HEK293 (cell line): ENCODE results near the gene GUCY1B1.
A peak's percentile ranks its signal among the peaks of the same experiment; 100 is the strongest.

Experiments
- IKZF3 ChIP-seq: fragments of 450-650 bp; IDR thresholded peaks from 2 replicates; pipeline ENCODE4 v1.5.0; 2018; ENCODE audit warnings: missing biosample characterization, mild to moderate bottlenecking, missing genetic modification characterization, moderate library complexity
- ZNF10 ChIP-seq: fragments of 450-650 bp; formaldehyde crosslinking; IDR thresholded peaks from 2 replicates; pipeline ENCODE4 v1.5.1; 2017; ENCODE audit warnings: missing biosample characterization, missing genetic modification characterization
- ZNF112 ChIP-seq: fragments of 450-650 bp; formaldehyde crosslinking; IDR thresholded peaks from 2 replicates; pipeline ENCODE4 v1.5.0; 2017; ENCODE audit warnings: missing biosample characterization, missing genetic modification characterization
- ZNF114 ChIP-seq: fragments of 450-650 bp; formaldehyde crosslinking; IDR thresholded peaks from 2 replicates; pipeline ENCODE4 v1.5.0; 2017; ENCODE audit warnings: missing biosample characterization, missing genetic modification characterization
- ZNF140 ChIP-seq: fragments of 450-650 bp; formaldehyde crosslinking; IDR thresholded peaks from 2 replicates; pipeline ENCODE4 v1.5.1; 2016; ENCODE audit warnings: missing biosample characterization, missing genetic modification characterization
- ZNF155 ChIP-seq: fragments of 450-650 bp; formaldehyde crosslinking; IDR thresholded peaks from 2 replicates; pipeline ENCODE4 v1.5.1; 2016; ENCODE audit warnings: missing biosample characterization, missing genetic modification characterization
- ZNF169 ChIP-seq: fragments of 450-650 bp; formaldehyde crosslinking; IDR thresholded peaks from 2 replicates; pipeline ENCODE4 v1.5.1; 2016; ENCODE audit warnings: missing biosample characterization, missing genetic modification characterization
- ZNF324 ChIP-seq: fragments of 450-650 bp; formaldehyde crosslinking; IDR thresholded peaks from 2 replicates; pipeline ENCODE4 v1.5.1; 2016; ENCODE audit warnings: missing biosample characterization, missing genetic modification characterization
- ZNF354C ChIP-seq: fragments of 450-650 bp; formaldehyde crosslinking; IDR thresholded peaks from 2 replicates; pipeline ENCODE4 v1.5.1; 2016; ENCODE audit warnings: missing biosample characterization, missing genetic modification characterization, low read depth, borderline replicate concordance
- ZNF366 ChIP-seq: fragments of 450-650 bp; formaldehyde crosslinking; conservative IDR thresholded peaks from 2 replicates; pipeline ENCODE4 v1.5.1; 2016; ENCODE audit warnings: missing biosample characterization, missing genetic modification characterization
- ZNF473 ChIP-seq: fragments of 450-650 bp; formaldehyde crosslinking; IDR thresholded peaks from 2 replicates; pipeline ENCODE4 v1.5.1; 2017; ENCODE audit warnings: missing biosample characterization, missing genetic modification characterization
- ZNF510 ChIP-seq: fragments of 450-650 bp; formaldehyde crosslinking; IDR thresholded peaks from 2 replicates; pipeline ENCODE4 v1.5.1; 2018; ENCODE audit warnings: mild to moderate bottlenecking, missing genetic modification characterization, missing biosample characterization; ENCODE audit not compliant: insufficient replicate concordance
- ZNF514 ChIP-seq: fragments of 450-650 bp; formaldehyde crosslinking; IDR thresholded peaks from 2 replicates; pipeline ENCODE4 v1.5.1; 2016; ENCODE audit warnings: missing biosample characterization, missing genetic modification characterization
- ZNF530 ChIP-seq: fragments of 450-650 bp; formaldehyde crosslinking; IDR thresholded peaks from 2 replicates; pipeline ENCODE4 v1.5.1; 2016; ENCODE audit warnings: low read depth, missing biosample characterization, missing genetic modification characterization
- ZNF560 ChIP-seq: fragments of 450-650 bp; formaldehyde crosslinking; IDR thresholded peaks from 2 replicates; pipeline ENCODE4 v1.5.1; 2017; ENCODE audit warnings: missing biosample characterization, missing genetic modification characterization, borderline replicate concordance
- ZNF571 ChIP-seq: fragments of 450-650 bp; formaldehyde crosslinking; IDR thresholded peaks from 2 replicates; pipeline ENCODE4 v1.5.0; 2017; ENCODE audit warnings: missing biosample characterization, missing genetic modification characterization
- ZNF768 ChIP-seq: fragments of 450-650 bp; formaldehyde crosslinking; IDR thresholded peaks from 2 replicates; pipeline ENCODE4 v1.5.1; 2018; ENCODE audit warnings: missing biosample characterization, mild to moderate bottlenecking, missing genetic modification characterization
- ZXDB ChIP-seq: fragments of 450-650 bp; formaldehyde crosslinking; IDR thresholded peaks from 2 replicates; pipeline ENCODE4 v1.5.1; 2016; ENCODE audit warnings: missing biosample characterization, missing genetic modification characterization
- TF ChIP-seq, protein P1 (sequence below): fragments of 450-650 bp; formaldehyde crosslinking; IDR thresholded peaks from 2 replicates; pipeline ENCODE4 v1.5.1; 2016; ENCODE audit warnings: missing biosample characterization, missing genetic modification characterization
- TF ChIP-seq, protein P2 (sequence below): fragments of 450-650 bp; formaldehyde crosslinking; IDR thresholded peaks from 2 replicates; pipeline ENCODE4 v1.5.1; 2016; ENCODE audit warnings: missing biosample characterization, missing genetic modification characterization
- TF ChIP-seq, protein P3 (sequence below): fragments of 450-650 bp; formaldehyde crosslinking; IDR thresholded peaks from 2 replicates; pipeline ENCODE4 v1.5.1; 2016; ENCODE audit warnings: missing biosample characterization, missing genetic modification characterization, low read depth
- TF ChIP-seq, protein P4 (sequence below): fragments of 450-650 bp; formaldehyde crosslinking; IDR thresholded peaks from 2 replicates; pipeline ENCODE4 v1.5.1; 2016; ENCODE audit warnings: missing biosample characterization, missing genetic modification characterization, borderline replicate concordance
- TF ChIP-seq, protein P5 (sequence below): fragments of 450-650 bp; formaldehyde crosslinking; IDR thresholded peaks from 2 replicates; pipeline ENCODE4 v1.5.1; 2017; ENCODE audit warnings: missing biosample characterization, mild to moderate bottlenecking, missing genetic modification characterization, moderate library complexity
- TF ChIP-seq, protein P6 (sequence below): fragments of 450-650 bp; formaldehyde crosslinking; IDR thresholded peaks from 2 replicates; pipeline ENCODE4 v1.5.1; 2016; ENCODE audit warnings: missing biosample characterization, missing genetic modification characterization

GUCY1B1 gene

DNA sequence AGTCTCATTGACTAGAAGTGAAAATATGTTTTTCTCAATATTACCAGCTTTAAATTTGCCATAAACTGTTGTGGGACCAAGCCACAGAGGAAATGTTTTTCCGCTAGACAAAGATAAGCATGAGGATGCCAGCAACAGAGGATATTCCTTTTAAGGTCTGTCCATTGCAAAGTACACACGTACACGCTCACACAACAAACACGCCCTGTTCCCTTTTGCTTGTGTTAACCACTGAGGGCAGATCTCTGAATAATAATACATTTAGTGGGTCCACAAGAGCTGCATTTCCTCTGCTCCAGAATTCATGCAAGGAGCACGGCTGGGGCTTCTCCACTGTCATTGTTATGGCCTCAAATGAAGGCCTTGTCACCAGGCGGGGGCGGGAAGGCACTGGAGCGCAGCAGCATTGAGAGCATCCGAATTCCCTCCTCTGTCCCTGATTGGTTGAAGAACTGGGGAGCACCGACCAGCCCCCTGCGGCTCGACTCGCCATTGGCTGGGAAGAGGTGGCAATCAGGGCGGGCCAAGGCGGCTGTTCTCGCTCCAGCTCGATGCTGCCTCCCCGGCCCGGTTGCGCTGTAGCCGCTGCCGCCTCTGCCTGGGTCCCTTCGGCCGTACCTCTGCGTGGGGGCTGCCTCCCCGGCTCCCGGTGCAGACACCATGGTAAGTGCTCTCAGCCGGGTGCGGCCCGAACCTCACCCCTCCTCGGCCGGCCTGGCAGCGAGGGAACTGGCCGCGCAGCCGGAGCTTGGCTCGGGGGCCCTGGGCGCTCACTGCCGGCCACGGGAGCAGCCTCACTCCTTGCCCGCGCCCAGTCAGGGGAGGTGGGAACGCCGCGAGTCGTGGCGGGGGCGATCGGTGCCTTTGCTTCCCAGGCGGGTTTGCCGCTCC, at the start of gene GUCY1B1 (continued):
- TF ChIP-seq, protein P1, sequence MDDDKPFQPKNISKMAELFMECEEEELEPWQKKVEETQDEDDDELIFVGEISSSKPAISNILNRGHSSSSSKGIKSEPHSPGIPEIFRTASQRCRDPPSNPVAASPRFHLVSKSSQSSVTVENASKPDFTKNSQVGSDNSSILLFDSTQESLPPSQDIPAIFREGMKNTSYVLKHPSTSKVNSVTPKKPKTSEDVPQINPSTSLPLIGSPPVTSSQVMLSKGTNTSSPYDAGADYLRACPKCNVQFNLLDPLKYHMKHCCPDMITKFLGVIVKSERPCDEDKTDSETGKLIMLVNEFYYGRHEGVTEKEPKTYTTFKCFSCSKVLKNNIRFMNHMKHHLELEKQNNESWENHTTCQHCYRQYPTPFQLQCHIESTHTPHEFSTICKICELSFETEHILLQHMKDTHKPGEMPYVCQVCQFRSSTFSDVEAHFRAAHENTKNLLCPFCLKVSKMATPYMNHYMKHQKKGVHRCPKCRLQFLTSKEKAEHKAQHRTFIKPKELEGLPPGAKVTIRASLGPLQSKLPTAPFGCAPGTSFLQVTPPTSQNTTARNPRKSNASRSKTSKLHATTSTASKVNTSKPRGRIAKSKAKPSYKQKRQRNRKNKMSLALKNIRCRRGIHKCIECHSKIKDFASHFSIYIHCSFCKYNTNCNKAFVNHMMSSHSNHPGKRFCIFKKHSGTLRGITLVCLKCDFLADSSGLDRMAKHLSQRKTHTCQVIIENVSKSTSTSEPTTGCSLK, result no peak
- TF ChIP-seq ZNF560 (tag by site-specific recombination) (no peak), ZNF140 (tag by site-specific recombination) (no peak), ZNF768 (tag by site-specific recombination) (no peak), ZNF366 (tag by site-specific recombination) (no peak), ZNF571 (tag by site-specific recombination) (no peak), ZNF354C (no peak), IKZF3 (no peak), ZNF514 (no peak), ZNF324 (tag by site-specific recombination) (no peak), ZNF473 (tag by site-specific recombination) (no peak), ZNF169 (tag by site-specific recombination) (no peak), ZNF112 (tag by site-specific recombination) (no peak), ZNF155 (tag by site-specific recombination) (no peak), ZNF510 (no peak), ZXDB (tag by site-specific recombination) (peak; percentile 56; the same call in 1 of the 2 replicates), ZNF530 (no peak), ZNF114 (tag by site-specific recombination) (no peak), ZNF10 (tag by site-specific recombination) (no peak)
- TF ChIP-seq, protein P2, sequence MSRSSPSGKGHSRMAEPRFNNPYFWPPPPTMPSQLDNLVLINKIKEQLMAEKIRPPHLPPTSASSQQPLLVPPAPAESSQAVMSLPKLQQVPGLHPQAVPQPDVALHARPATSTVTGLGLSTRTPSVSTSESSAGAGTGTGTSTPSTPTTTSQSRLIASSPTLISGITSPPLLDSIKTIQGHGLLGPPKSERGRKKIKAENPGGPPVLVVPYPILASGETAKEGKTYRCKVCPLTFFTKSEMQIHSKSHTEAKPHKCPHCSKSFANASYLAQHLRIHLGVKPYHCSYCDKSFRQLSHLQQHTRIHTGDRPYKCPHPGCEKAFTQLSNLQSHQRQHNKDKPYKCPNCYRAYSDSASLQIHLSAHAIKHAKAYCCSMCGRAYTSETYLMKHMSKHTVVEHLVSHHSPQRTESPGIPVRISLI, result no peak
- TF ChIP-seq, protein P3, sequence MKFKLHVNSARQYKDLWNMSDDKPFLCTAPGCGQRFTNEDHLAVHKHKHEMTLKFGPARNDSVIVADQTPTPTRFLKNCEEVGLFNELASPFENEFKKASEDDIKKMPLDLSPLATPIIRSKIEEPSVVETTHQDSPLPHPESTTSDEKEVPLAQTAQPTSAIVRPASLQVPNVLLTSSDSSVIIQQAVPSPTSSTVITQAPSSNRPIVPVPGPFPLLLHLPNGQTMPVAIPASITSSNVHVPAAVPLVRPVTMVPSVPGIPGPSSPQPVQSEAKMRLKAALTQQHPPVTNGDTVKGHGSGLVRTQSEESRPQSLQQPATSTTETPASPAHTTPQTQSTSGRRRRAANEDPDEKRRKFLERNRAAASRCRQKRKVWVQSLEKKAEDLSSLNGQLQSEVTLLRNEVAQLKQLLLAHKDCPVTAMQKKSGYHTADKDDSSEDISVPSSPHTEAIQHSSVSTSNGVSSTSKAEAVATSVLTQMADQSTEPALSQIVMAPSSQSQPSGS (tag by site-specific recombination), result no peak
- TF ChIP-seq, protein P4, sequence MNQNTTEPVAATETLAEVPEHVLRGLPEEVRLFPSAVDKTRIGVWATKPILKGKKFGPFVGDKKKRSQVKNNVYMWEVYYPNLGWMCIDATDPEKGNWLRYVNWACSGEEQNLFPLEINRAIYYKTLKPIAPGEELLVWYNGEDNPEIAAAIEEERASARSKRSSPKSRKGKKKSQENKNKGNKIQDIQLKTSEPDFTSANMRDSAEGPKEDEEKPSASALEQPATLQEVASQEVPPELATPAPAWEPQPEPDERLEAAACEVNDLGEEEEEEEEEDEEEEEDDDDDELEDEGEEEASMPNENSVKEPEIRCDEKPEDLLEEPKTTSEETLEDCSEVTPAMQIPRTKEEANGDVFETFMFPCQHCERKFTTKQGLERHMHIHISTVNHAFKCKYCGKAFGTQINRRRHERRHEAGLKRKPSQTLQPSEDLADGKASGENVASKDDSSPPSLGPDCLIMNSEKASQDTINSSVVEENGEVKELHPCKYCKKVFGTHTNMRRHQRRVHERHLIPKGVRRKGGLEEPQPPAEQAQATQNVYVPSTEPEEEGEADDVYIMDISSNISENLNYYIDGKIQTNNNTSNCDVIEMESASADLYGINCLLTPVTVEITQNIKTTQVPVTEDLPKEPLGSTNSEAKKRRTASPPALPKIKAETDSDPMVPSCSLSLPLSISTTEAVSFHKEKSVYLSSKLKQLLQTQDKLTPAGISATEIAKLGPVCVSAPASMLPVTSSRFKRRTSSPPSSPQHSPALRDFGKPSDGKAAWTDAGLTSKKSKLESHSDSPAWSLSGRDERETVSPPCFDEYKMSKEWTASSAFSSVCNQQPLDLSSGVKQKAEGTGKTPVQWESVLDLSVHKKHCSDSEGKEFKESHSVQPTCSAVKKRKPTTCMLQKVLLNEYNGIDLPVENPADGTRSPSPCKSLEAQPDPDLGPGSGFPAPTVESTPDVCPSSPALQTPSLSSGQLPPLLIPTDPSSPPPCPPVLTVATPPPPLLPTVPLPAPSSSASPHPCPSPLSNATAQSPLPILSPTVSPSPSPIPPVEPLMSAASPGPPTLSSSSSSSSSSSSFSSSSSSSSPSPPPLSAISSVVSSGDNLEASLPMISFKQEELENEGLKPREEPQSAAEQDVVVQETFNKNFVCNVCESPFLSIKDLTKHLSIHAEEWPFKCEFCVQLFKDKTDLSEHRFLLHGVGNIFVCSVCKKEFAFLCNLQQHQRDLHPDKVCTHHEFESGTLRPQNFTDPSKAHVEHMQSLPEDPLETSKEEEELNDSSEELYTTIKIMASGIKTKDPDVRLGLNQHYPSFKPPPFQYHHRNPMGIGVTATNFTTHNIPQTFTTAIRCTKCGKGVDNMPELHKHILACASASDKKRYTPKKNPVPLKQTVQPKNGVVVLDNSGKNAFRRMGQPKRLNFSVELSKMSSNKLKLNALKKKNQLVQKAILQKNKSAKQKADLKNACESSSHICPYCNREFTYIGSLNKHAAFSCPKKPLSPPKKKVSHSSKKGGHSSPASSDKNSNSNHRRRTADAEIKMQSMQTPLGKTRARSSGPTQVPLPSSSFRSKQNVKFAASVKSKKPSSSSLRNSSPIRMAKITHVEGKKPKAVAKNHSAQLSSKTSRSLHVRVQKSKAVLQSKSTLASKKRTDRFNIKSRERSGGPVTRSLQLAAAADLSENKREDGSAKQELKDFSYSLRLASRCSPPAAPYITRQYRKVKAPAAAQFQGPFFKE (tag by site-specific recombination), result no peak
- TF ChIP-seq, protein P5, sequence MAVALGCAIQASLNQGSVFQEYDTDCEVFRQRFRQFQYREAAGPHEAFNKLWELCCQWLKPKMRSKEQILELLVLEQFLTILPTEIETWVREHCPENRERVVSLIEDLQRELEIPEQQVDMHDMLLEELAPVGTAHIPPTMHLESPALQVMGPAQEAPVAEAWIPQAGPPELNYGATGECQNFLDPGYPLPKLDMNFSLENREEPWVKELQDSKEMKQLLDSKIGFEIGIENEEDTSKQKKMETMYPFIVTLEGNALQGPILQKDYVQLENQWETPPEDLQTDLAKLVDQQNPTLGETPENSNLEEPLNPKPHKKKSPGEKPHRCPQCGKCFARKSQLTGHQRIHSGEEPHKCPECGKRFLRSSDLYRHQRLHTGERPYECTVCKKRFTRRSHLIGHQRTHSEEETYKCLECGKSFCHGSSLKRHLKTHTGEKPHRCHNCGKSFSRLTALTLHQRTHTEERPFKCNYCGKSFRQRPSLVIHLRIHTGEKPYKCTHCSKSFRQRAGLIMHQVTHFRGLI (tag by site-specific recombination), result no peak
- TF ChIP-seq, protein P6, sequence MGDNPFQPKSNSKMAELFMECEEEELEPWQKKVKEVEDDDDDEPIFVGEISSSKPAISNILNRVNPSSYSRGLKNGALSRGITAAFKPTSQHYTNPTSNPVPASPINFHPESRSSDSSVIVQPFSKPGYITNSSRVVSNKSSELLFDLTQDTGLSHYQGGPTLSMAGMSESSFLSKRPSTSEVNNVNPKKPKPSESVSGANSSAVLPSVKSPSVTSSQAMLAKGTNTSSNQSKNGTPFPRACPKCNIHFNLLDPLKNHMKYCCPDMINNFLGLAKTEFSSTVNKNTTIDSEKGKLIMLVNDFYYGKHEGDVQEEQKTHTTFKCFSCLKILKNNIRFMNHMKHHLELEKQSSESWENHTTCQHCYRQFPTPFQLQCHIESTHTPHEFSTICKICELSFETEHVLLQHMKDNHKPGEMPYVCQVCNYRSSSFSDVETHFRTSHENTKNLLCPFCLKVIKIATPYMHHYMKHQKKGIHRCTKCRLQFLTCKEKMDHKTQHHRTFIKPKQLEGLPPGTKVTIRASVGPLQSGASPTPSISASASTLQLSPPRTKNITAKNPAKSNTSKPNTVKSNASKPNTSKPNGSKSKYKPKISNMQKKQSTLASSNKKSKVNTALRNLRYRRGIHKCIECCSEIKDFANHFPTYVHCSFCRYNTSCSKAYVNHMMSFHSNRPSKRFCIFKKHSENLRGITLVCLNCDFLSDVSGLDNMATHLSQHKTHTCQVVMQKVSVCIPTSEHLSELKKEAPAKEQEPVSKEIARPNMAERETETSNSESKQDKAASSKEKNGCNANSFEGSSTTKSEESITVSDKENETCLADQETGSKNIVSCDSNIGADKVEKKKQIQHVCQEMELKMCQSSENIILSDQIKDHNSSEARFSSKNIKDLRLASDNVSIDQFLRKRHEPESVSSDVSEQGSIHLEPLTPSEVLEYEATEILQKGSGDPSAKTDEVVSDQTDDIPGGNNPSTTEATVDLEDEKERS, result no peak
